KMS-11 (cell line): ENCODE results near the gene FBXL17.
"Not testable (repeated sequence)": the region's sequence is repeated elsewhere in the genome, so short reads cannot be mapped to it uniquely, and the experiment has no call there.

ENCODE experiments used
- H2AFZ ChIP-seq: fragments of 200-600 bp; sonication (generic); 2 replicates; pipeline ENCODE4 v1.6.1; 2016; ENCODE audit warnings: antibody characterized with exemption, mixed run types, low read depth
- H3K27ac ChIP-seq: fragments of 200-600 bp; sonication (generic); 2 replicates; pipeline ENCODE4 v1.6.1; 2016; ENCODE audit warnings: mild to moderate bottlenecking, mixed run types
- H3K27me3 ChIP-seq: fragments of 200-600 bp; sonication (generic); 2 replicates; pipeline ENCODE4 v1.6.1; 2017; ENCODE audit warnings: mild to moderate bottlenecking, low read depth, mixed run types, moderate library complexity; ENCODE audit not compliant: insufficient read depth
- H3K36me3 ChIP-seq: fragments of 200-600 bp; sonication (generic); 2 replicates; pipeline ENCODE4 v1.6.1; 2017; ENCODE audit warnings: mild to moderate bottlenecking, mixed run types; ENCODE audit not compliant: insufficient read depth
- H3K4me1 ChIP-seq: fragments of 200-600 bp; sonication (generic); 2 replicates; pipeline ENCODE4 v1.6.1; 2016; ENCODE audit warnings: mild to moderate bottlenecking, low read depth, mixed run types; ENCODE audit not compliant: poor library complexity, severe bottlenecking
- H3K4me2 ChIP-seq: fragments of 200-600 bp; sonication (generic); 2 replicates; pipeline ENCODE4 v1.7.0; 2016; ENCODE audit warnings: mild to moderate bottlenecking, mixed run types
- H3K4me3 ChIP-seq: fragments of 200-600 bp; sonication (generic); IDR thresholded peaks from 2 replicates; pipeline ENCODE4 v1.6.1; 2017; ENCODE audit warnings: low read depth, low read length, mixed read lengths; ENCODE audit not compliant: insufficient read depth
- H3K79me2 ChIP-seq: fragments of 200-600 bp; sonication (generic); 2 replicates; pipeline ENCODE4 v1.6.1; 2016; ENCODE audit warnings: low read depth, mixed run types; ENCODE audit not compliant: insufficient read depth
- H3K9ac ChIP-seq: fragments of 200-600 bp; sonication (generic); 2 replicates; pipeline ENCODE4 v1.6.1; 2016; ENCODE audit warnings: mild to moderate bottlenecking, mixed run types
- H4K20me1 ChIP-seq: fragments of 200-600 bp; sonication (generic); 2 replicates; pipeline ENCODE4 v1.6.1; 2016; ENCODE audit warnings: mild to moderate bottlenecking, mixed run types; ENCODE audit not compliant: insufficient read depth
- TF ChIP-seq, protein P1 (sequence below): fragments of 200-600 bp; sonication (generic); conservative IDR thresholded peaks from 2 replicates; pipeline ENCODE4 v1.6.1; 2017; ENCODE audit warnings: low read depth, mild to moderate bottlenecking, antibody characterized with exemption, low read length, moderate library complexity, mixed read lengths

Gene FBXL17

DNA sequence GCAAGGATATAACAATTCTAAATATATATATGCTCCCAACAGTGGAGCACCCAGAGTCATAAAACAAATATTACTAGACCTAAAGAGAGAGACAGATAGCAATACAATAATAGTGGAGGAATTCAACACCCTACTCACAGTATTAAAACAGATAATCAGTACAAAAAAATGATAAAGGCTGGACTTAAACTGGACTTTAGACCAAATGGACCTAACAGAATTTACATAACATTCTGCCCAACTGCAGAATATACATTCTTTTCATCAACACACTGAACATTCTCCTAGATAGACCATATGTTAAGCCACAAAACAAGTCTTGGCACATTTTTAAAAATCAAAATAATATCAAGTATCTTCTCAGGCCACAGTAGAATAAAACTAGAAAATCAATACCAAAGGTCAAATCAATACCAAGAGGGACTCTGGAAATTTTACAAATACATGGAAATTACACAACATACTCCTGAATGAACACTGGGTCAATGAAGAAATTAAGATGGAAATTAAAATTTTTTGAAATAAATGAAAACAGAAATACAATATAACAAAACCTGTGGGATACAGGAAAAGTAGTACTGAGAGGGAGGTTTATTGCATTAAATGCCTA lies 100.8 kb downstream of the FBXL17 start:
- no peak overlapping the region for H3K4me2 ChIP-seq
- H2AFZ ChIP-seq, result no peak overlapping the region
- no peaks in the 10 kb centered on the region for H4K20me1 ChIP-seq
- no peak overlapping the region for H3K9ac ChIP-seq
- H3K27me3 ChIP-seq, result no peaks in the 10 kb centered on the region
- no peak overlapping the region for H3K4me3 ChIP-seq
- H3K79me2 ChIP-seq, result no peaks in the 10 kb centered on the region
- TF ChIP-seq, protein P1, sequence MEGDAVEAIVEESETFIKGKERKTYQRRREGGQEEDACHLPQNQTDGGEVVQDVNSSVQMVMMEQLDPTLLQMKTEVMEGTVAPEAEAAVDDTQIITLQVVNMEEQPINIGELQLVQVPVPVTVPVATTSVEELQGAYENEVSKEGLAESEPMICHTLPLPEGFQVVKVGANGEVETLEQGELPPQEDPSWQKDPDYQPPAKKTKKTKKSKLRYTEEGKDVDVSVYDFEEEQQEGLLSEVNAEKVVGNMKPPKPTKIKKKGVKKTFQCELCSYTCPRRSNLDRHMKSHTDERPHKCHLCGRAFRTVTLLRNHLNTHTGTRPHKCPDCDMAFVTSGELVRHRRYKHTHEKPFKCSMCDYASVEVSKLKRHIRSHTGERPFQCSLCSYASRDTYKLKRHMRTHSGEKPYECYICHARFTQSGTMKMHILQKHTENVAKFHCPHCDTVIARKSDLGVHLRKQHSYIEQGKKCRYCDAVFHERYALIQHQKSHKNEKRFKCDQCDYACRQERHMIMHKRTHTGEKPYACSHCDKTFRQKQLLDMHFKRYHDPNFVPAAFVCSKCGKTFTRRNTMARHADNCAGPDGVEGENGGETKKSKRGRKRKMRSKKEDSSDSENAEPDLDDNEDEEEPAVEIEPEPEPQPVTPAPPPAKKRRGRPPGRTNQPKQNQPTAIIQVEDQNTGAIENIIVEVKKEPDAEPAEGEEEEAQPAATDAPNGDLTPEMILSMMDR, result no peak
- no peaks in the 10 kb centered on the region for H3K4me1 ChIP-seq
- H3K27ac ChIP-seq, result no peak overlapping the region
- H3K36me3 ChIP-seq, result no peaks in the 10 kb centered on the region

DNA sequence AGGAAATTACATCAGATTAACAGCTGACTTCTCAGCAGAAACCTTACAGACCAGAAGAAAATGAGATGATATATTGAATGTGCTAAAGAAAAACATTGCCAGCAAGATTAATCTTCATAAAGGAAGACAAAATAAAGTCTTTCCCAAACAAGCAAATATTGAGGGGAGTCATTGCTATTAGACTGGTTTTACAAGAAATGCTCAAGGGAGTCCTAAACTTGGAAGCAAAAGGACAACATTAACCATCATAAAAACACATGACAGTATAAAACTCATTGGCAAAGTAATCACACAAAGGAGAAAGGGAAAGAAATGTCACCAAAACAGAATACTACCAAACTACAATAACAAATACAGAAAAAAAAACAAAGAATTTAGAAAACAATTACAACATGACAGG lies 101.7 kb downstream of the FBXL17 start:
- no peaks in the 10 kb centered on the region for H4K20me1 ChIP-seq
- TF ChIP-seq, protein P1, result no peak
- no peaks in the 10 kb centered on the region for H3K79me2 ChIP-seq
- H3K27ac ChIP-seq, result no peak overlapping the region
- no peak overlapping the region for H3K4me2 ChIP-seq
- no peaks in the 10 kb centered on the region for H3K36me3 ChIP-seq
- no peak overlapping the region for H3K4me3 ChIP-seq
- no peak overlapping the region for H2AFZ ChIP-seq
- no peaks in the 10 kb centered on the region for H3K27me3 ChIP-seq
- no peak overlapping the region for H3K9ac ChIP-seq
- no peaks in the 10 kb centered on the region for H3K4me1 ChIP-seq

DNA sequence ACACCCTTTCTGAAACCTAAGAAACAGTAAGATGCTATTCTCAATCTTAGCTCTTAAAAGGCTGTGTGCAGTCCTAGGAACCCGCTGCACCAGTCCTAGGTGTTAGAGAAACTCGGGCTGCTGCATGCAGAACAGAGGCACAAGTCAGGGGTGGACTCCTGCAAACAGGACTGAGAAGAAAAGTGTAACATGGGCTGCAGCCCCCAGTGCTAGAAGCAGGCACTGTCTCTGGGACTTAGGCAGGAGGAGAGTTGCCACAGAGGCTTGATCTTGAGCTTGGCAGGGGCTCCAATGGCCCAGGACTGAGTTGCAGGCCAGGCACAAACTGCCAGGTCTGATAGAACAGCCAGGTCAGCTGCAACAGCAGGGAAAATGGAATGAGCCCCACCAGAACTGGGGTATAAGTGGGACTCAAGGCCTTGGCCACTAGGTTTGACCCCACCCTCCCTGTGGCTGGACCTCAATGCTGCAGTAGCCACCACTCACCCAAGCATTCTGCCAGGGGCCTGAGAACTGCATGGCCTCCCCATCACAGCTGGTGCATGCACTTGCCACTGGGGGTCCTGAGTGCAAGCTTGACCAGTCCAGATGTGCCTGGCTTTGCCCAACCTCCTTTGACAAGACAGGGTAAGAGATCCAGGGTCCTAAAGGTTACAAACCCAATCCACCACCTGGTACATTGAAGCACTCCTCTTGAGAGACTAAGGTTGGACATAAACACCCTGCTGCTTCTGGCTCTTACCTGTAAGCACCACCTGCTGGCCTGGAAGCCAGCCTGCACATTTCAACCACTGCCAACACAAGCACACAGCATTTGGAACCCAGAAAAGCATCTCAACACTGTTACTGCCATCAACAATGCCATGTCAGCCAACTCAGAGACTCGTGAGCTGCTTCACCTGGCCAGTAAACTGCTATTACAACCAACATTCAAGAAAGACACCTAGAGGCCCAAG lies 103.3 kb downstream of the FBXL17 start:
- H3K27me3 ChIP-seq, result no peaks in the 10 kb centered on the region
- no peak overlapping the region for H3K9ac ChIP-seq
- H3K36me3 ChIP-seq, result no peaks in the 10 kb centered on the region
- TF ChIP-seq, protein P1, result no peak
- no peaks in the 10 kb centered on the region for H4K20me1 ChIP-seq
- H3K4me2 ChIP-seq, result no peak overlapping the region
- no peaks in the 10 kb centered on the region for H3K79me2 ChIP-seq
- no peak overlapping the region for H3K27ac ChIP-seq
- H2AFZ ChIP-seq, result no peak overlapping the region
- no peak overlapping the region for H3K4me3 ChIP-seq
- no peaks in the 10 kb centered on the region for H3K4me1 ChIP-seq

DNA sequence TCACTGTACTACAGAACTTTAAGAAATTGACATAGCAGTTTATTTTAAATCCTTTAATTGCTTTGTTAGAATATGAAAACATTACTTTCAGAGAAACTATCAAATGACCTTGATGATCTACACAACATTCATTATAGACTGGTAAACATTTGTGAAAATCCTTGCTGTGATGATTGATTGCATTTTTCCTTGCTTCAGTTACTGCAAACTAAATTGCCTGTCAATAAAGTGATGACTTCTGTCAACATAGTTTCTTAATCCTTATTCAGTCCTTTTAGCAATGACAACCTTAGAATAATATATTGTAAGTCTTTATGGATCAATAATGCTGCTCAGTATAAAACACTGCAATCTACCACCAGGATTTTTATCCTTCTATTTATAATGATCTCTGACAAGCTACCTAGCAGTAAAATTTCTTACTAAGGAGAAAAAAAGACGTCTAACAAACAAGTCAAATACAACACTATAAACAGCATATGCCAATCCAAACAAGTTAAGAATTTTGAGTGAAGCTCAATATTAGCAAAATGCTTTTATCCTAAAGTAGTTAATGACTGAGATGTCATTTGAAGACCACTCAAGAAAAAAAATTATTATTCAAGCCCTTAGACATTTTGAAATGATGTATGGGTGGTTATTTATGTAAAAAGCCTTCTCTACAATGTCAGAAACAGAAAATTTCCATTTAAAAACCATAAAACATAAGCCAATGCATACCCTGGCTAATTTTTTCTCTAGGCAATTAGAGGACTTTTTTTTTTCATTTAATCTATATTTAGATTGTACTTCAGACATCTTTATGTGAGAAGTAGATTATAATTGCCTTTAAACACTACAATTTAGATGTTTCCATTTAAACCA lies 105.5 kb downstream of the FBXL17 start:
- H3K27ac ChIP-seq, result no peak overlapping the region
- H3K9ac ChIP-seq, result no peak overlapping the region
- no peak overlapping the region for H3K4me2 ChIP-seq
- no peak overlapping the region for H3K4me3 ChIP-seq
- H3K36me3 ChIP-seq, result no peaks in the 10 kb centered on the region
- no peaks in the 10 kb centered on the region for H4K20me1 ChIP-seq
- TF ChIP-seq, protein P1, result no peak
- H2AFZ ChIP-seq, result no peak overlapping the region
- H3K79me2 ChIP-seq, result no peaks in the 10 kb centered on the region
- H3K27me3 ChIP-seq, result no peaks in the 10 kb centered on the region
- no peaks in the 10 kb centered on the region for H3K4me1 ChIP-seq

DNA sequence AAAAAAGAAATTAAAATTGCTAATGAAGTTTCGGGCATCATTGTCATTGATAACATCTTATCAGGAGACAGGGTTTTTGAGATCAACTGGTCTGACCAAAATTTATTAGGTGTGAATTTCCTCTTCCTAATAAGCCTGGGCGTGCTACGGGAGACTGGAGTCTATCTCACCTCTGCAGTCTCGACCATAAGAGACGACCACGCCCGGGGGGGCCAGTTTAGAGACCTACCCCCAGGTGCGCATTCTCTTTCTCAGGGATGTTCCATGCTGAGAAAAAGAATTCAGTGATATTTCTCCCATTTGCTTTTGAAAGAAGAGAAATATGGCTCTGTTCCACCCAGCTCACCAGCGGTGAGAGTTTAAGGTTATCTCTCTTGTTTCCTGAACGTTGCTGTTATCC lies 107.8 kb downstream of the FBXL17 start:
- not testable (repeated sequence) for H3K79me2 ChIP-seq, H3K4me1 ChIP-seq, H3K27me3 ChIP-seq, H4K20me1 ChIP-seq, H3K9ac ChIP-seq, H3K4me2 ChIP-seq, H3K36me3 ChIP-seq, H3K4me3 ChIP-seq, H3K27ac ChIP-seq, H2AFZ ChIP-seq
